Measurements from ENCODE around the gene THSD4.

THSD4 gene

GRCh38 chr15:71686221-71687050, 571.2 kb downstream of the THSD4 start:
- no peaks in the 10 kb centered on the region for H4K20me1 ChIP-seq (ENCODE audit: control insufficient read depth, insufficient read depth, low read depth, low read length)
- 0 out of 2 replicates have a peak, but pooled peaks cover 6% of the 10 kb centered on the region for H3K27me3 ChIP-seq (ENCODE audit: control insufficient read depth, low read length)
- H3K36me3 ChIP-seq (ENCODE audit: control insufficient read depth, low read length), result no peaks in the 10 kb centered on the region
- no peaks in the 10 kb centered on the region for H3F3A ChIP-seq (ENCODE audit: control insufficient read depth, insufficient read depth)
- TF ChIP-seq CTCF (IDR thresholded peaks at IDR 0.05; ENCODE audit: low read depth, low read length, poor library complexity, severe bottlenecking) (no peak), EZH2phosphoT487 (IDR thresholded peaks at IDR 0.05; ENCODE audit: borderline replicate concordance, low read length) (no peak)
- H3K27ac ChIP-seq (ENCODE audit: low read depth, low read length), result no peak overlapping the region
- H3K9me3 ChIP-seq (ENCODE audit: control insufficient read depth, insufficient read depth, low read length), result no peaks in the 10 kb centered on the region
- no peaks in the 10 kb centered on the region for H3K4me1 ChIP-seq (ENCODE audit: control insufficient read depth, low read length)
- H3K4me3 ChIP-seq (ENCODE audit: low read length), result no peak overlapping the region
- no peaks in the 10 kb centered on the region for H3K79me2 ChIP-seq (ENCODE audit: control insufficient read depth, low read length)
- no peak overlapping the region for H3K4me2 ChIP-seq (ENCODE audit: low read length)
- H3K9me2 ChIP-seq (replicated peaks; ENCODE audit: control insufficient read depth, low read length), result no peaks in the 10 kb centered on the region

- Histone ChIP-seq H3K4me3 (ENCODE audit: low read length) (no peak overlapping the region), H3K9me3 (ENCODE audit: control insufficient read depth, insufficient read depth, low read length) (no peaks in the 10 kb centered on the region), H3K9me2 (replicated peaks; ENCODE audit: control insufficient read depth, low read length) (no peaks in the 10 kb centered on the region), H3K27me3 (ENCODE audit: control insufficient read depth, low read length) (0 out of 2 replicates have a peak, but pooled peaks cover 6% of the 10 kb centered on the region), H3K36me3 (ENCODE audit: control insufficient read depth, low read length) (no peaks in the 10 kb centered on the region), H4K20me1 (ENCODE audit: control insufficient read depth, insufficient read depth, low read depth, low read length) (no peaks in the 10 kb centered on the region), H3K4me2 (ENCODE audit: low read length) (no peak overlapping the region), H3K4me1 (ENCODE audit: control insufficient read depth, low read length) (no peaks in the 10 kb centered on the region), H3K79me2 (ENCODE audit: control insufficient read depth, low read length) (no peaks in the 10 kb centered on the region), H3K27ac (ENCODE audit: low read depth, low read length) (no peak overlapping the region), H3F3A (ENCODE audit: control insufficient read depth, insufficient read depth) (no peaks in the 10 kb centered on the region)
- TF ChIP-seq CTCF (IDR thresholded peaks at IDR 0.05; ENCODE audit: low read depth, low read length, poor library complexity, severe bottlenecking) (no peak), EZH2phosphoT487 (IDR thresholded peaks at IDR 0.05; ENCODE audit: borderline replicate concordance, low read length) (no peak)
Measured at GRCh38 chr15:71687902-71688508, 572.7 kb downstream of the THSD4 start.

- no peaks in the 10 kb centered on the region for H3K9me2 ChIP-seq (replicated peaks; ENCODE audit: control insufficient read depth, low read length)
- TF ChIP-seq EZH2phosphoT487 (IDR thresholded peaks at IDR 0.05; ENCODE audit: borderline replicate concordance, low read length) (no peak), CTCF (IDR thresholded peaks at IDR 0.05; ENCODE audit: low read depth, low read length, poor library complexity, severe bottlenecking) (no peak)
- H3K9me3 ChIP-seq (ENCODE audit: control insufficient read depth, insufficient read depth, low read length), result no peaks in the 10 kb centered on the region
- H4K20me1 ChIP-seq (ENCODE audit: control insufficient read depth, insufficient read depth, low read depth, low read length), result no peaks in the 10 kb centered on the region
- no peaks in the 10 kb centered on the region for H3K79me2 ChIP-seq (ENCODE audit: control insufficient read depth, low read length)
- no peaks in the 10 kb centered on the region for H3F3A ChIP-seq (ENCODE audit: control insufficient read depth, insufficient read depth)
- no peak overlapping the region for H3K4me3 ChIP-seq (ENCODE audit: low read length)
- H3K4me2 ChIP-seq (ENCODE audit: low read length), result no peak overlapping the region
- no peaks in the 10 kb centered on the region for H3K4me1 ChIP-seq (ENCODE audit: control insufficient read depth, low read length)
- no peaks in the 10 kb centered on the region for H3K36me3 ChIP-seq (ENCODE audit: control insufficient read depth, low read length)
- no peak overlapping the region for H3K27ac ChIP-seq (ENCODE audit: low read depth, low read length)
- H3K27me3 ChIP-seq (ENCODE audit: control insufficient read depth, low read length), result 0 out of 2 replicates have a peak, but pooled peaks cover 6% of the 10 kb centered on the region
Measured at GRCh38 chr15:71688509-71689094, 573.3 kb downstream of the THSD4 start.
